HG03159 (cell line): ENCODE measurements around the gene TGFBR3L.
"Not testable (repeated sequence)": the region's sequence is repeated elsewhere in the genome, so short reads cannot be mapped to it uniquely, and the experiment has no call there.

ENCODE experiments used
- ATAC-seq: cut with Tn5 transposase; IDR thresholded peaks from one replicate; pipeline ENCODE4 v1.9.1; 2021; ENCODE audit warnings: mild to moderate bottlenecking, moderate library complexity; ENCODE audit not compliant: unreplicated experiment

The TGFBR3L gene

DNA sequence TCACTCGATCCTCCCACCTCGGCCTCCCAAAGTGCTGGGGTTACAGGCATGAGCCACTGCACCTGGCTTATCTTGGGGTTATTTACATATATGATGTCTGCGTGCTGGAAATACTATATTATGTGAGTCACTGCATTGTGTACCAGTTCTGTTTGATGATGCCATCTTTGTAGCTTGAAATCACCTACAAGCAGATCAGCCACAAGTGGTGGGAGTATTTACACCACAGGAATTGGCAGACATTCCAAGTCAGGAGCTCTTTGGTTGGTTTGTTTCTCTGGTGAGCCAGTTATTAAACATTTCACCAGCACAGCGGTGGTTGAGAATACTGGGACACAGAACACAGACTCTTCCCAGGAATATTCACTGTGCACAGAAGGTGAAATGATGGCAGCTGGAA lies 33.3 kb downstream of the TGFBR3L start:
- no peak for ATAC-seq

DNA sequence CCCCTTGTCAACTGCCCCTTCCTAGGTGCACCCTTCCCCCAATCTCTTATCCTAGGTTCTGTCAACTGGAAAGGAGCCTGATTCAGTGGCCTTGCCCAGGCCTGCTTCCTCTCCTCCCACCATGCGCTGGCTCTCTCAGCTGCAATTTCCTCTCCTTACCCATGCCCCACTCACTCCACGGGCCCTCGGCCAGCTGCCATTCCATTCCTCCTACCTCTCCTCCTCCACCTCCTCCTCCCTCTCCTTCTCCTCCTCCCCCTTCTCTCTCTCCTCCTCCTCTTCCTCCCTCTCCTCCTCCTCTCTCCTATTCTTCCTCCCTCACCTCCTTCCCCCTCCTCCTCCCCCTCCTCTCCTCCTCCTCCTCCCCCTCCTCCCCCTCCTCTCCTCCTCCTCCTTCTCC lies 38.4 kb downstream of the TGFBR3L start:
- ATAC-seq = no peak

DNA sequence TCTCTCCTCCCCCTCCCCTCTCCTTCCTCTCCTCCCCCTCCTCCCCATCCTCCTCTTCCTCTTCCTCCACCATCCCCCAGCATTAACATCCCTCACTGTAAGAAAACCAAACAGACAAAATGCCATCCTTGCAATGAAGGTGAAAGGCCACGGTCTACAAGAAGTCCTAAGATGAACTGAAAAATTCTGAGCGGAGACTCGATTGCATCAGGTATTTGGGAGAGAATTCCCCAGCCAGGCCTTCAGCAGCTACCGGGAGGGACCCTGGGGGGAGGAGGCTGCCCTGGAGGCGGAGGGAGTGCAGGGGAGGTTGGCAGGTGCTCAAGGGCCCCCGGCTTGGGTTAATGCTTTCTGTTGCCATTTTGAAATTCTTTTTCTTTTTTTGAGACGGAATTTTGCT lies 38.9 kb downstream of the TGFBR3L start:
- no peak for ATAC-seq

DNA sequence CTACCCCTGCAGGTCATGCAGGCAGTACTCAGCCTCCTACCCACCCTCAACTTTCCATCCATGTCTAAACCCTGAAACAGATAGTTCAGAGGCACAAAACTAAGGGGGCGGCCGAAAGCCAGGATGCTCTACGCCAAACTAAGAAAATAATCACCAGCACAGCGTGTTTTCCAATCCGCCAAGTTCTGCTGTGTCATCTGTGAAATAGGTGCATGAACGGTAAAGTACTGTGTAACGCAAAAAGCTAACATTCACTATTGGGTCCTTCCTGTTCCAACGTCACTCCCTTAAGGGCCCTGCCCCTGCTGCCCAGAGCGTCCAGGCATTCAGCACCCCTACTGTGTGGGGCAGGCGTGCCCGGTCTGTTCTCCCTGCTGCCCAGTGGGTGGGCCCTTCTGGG lies 41.1 kb downstream of the TGFBR3L start:
- ATAC-seq = no peak

DNA sequence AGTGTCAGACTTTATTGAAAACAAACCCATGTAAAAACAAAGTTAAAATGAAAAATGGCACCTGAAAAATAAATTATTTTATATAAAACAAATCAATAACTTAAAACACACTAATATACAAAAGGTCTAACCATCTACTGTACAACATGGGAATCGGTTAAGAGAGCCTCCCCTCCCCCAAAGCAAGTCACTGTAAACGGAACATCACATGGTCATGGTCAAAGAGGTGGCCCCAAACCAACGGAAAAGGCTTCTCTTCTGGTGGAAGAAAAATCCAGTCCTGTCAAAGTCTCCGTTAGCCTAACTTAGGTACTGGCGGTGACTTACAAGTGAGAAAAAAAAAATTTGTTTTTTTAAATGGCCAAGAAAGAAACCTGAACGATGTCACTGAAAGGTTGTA lies 44.6 kb downstream of the TGFBR3L start:
- ATAC-seq = no peak

DNA sequence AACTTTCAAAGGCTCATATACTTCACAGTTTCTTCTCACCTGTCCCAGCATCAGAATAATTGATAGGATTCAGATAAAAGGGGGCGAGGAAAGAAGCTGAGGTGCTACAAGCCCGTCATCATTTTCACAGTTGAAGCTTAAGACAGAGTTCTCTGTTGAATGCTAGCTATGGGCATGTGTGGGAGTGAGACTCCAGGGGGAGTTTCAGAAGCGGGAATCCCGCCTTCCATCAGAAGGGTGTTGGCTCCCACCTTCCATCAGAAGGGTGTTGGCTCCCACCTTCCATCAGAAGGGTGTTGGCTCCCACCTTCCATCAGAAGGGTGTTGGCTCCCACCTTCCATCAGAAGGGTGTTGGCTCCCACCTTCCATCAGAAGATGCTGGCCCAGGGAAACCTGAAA lies 46.5 kb downstream of the TGFBR3L start:
- ATAC-seq = not testable (repeated sequence)

DNA sequence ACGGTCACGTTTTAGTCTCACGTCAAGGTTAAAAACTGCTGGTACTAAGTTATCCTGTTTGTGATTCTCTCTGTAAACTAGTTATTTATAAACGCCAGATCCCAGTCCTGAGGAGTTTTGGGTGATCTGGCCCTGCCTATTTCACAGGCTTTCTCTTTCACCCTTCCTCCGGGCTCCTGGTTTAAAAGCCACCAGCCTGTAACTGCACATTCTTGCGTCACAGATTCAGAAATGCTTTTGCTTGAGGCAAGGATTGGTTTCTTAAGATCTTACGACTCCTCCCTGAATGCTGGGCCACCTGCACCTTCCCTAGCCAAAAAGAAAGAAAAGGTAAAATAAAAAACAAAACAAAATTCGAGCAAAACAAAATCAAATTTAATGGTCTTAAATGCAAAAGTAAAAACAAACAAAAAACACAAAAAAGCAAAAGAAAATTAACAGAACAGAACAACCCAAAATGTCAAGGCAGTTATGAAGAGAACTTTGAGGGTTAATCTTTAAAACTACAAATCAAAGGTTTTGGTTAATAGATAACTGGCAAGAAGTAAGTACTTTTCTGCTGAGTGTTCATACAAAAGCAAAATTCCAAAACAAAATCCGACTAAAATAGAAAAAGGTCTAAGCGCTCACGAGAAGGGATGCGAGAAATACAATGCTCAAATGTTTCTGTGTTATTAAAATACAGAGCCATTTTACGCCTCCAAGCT lies 47.4 kb downstream of the TGFBR3L start:
- ATAC-seq = no peak

DNA sequence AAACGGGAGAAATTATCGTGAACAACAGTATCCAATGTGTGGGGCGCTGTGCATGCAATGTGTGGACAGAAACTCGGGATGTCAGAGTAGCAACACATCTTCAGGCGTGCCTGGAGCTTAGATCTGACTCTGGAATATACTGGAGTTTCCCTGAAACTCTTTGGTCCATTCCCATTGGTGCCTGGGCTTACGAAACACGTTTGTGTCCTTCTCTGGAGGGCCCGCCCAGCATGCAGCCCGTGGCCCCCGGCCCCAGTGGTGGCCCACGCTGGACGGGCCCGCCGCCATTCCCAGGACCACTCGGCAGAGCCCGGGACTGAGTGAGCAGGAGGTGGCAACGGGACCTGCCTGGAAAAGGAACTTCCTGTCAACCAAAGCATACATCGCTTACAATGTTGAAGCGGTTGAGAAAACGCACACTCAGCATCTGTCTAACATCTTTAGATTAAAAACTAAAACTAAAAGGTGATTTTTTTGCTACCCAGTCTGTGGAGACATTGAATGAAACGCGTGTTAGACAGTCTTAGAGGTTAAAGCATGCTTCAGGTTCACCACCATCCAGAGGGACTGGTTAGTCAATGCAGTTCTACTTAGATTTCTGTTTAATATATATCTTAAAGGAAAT lies 48.1 kb downstream of the TGFBR3L start:
- ATAC-seq = no peak

DNA sequence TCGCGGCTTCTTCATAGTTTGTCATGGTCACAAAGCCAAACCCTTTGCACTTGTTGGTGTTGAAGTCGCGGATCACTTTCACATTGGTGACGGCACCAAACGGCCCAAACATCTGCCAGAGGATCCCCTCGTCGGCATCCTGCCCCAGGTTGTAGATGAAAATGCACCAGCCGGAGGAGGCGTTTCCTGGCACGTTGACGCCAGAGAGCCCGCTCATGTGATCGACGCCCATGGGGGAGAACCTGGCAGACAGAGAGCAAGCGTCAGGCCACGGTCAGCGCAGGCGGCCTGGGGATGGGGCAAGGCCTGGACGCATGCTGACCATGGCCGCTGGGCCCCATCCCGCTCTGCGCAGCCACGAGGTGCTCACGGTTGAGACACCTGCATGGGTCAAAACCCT lies 48.9 kb downstream of the TGFBR3L start:
- no peak for ATAC-seq

DNA sequence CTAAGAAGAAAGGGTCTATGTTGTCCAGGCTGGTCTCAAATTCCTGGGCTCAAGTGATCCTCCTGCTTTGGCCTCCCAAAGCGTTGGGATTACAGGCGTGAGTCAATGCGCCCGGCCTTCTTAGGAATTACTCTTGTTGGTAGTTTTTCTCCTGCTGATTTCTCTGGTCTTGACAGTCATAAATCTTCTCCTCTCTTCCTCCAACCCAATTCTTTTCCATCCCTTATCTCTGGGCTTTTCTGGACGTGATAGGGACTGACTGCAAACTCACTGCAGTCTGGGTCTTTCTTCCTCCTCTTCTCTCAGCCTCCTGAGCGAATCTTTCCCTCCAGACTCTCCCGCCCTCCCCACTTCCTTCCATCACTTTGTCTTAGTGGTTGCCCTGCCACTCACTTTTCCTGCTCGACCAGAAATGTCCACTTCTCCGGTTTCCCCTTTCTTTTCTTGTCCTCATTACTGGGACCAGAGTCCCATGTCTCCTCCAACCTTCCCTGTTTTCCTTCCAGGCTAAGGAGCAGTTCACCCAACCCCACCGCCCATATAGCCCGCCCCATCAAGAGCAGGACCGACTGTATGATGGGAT lies 50.7 kb downstream of the TGFBR3L start:
- ATAC-seq = no peak

DNA sequence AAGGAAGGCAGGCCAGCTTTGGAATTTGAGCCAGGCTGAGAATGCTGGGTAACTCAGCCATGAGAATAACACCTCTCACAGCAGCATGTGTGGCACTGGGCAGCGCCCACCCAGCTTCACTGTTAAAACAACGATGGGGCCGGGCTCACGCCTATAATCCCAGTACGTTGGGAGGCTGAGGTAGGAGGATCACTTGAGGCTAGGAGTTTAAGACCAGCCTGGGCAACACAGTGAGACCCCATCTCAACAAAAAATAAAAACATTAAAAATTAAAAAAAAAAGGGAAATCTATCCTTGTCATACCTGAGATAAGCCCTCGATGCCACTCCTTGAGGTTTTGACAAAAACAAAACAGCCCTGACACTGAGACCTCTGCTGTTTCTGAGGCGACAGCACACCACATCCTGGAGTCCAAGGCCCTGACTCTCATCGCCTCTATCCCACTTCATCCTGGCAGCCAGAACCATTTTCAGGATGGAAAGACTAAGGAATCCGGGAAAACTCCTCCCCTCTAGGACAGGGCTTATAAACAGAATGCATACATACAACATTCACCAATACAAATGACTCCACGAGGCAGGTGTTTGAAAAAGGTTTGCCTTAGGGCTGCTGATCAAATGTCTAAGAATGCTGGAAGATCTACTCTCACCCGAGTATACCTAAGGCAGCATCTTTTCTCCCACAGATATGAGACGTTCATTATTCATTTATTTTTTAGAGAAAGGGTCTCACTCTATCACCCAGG lies 51.5 kb downstream of the TGFBR3L start:
- ATAC-seq = no peak

DNA sequence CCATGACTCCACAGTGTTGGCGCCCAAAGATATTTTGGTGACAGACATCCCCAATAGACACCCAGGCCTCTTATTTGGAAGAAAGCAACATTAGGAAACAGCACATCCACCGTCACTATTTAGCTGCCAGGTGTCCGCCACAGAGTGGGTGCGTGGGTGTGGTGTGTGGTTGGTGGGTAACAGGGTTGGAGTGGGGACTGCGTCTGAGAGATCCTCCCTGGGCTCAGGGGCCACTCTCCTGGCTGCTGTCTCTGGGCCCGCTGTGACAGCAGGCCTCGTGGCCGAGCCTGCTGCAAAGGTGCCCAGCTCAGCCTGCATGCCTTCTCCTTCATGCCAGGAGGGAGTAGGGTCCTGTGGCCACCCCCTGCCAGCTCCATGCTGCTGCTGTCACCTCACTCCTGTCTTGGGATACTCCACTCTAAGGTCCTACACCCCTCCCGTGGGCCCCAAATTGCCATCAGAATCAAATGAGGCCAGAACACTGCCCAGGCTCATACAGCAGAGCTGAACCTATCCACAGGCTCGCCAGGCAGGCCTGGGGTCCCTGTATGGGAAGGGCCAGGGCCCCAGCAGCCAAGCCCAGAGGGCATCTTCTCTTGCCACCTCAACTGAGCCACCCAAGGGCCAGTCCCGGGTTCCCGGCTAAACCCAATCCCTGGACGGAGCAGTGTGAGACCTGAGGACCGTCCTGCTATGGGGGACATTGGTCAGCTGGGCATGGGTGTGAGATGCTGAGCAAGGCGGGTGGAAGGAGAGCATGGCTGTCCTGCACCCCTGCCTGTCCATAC lies 53.6 kb downstream of the TGFBR3L start:
- ATAC-seq = no peak
